ENCODE measurements around the gene MRPS10.

MRPS10 gene

GRCh38 chr6:42158631-42159030 lies 59.0 kb downstream of the MRPS10 start:
- Mint-ChIP-seq H3K4me1 (no peaks in the 10 kb centered on the region), H3K4me3 (no peak overlapping the region), H3K36me3 (no peaks in the 10 kb centered on the region), H3K27ac (no peak overlapping the region), H3K9me3 (no peaks in the 10 kb centered on the region)
- no peak for DNase-seq (ENCODE audit: low spot score in 2 of 2)
- ATAC-seq: no peak

- no peaks in the 10 kb centered on the region for H3K4me1 Mint-ChIP-seq
- ATAC-seq (no peak), DNase-seq (ENCODE audit: low spot score in 2 of 2) (no peak)
- H3K9me3 Mint-ChIP-seq: no peaks in the 10 kb centered on the region
- no peak overlapping the region for H3K4me3 Mint-ChIP-seq
- no peaks in the 10 kb centered on the region for H3K36me3 Mint-ChIP-seq
- no peak overlapping the region for H3K27ac Mint-ChIP-seq
Measured at GRCh38 chr6:42158011-42158410, 59.6 kb downstream of the MRPS10 start.
